HepG2 (cell line): Measurements from ENCODE around the gene SP1.

Experiments used
- FOXA1 ChIP-seq, 2 experiments: fragments of 450-650 bp in 1 of 2; sonication (generic) in 1 of 2; formaldehyde crosslinking in 1 of 2; IDR thresholded peaks; 2 replicates each; pipeline versions ENCODE4 v1.4.0 to v1.6.1; 2016 to 2020; ENCODE audit warnings: missing genetic modification reagents in 1 of 2
- NFE2L2 ChIP-seq: fragments of 150-350 bp; IDR thresholded peaks from 2 replicates; pipeline ENCODE4 v1.6.1; 2014; ENCODE audit warnings: low read length
- PBX3 ChIP-seq: sonication (generic); formaldehyde crosslinking; IDR thresholded peaks from 2 replicates; pipeline ENCODE4 v1.8.1; 2023; ENCODE audit warnings: missing genetic modification reagents, inconsistent platforms, borderline replicate concordance
- PHB2 ChIP-seq: fragments of 450-650 bp; IDR thresholded peaks from 2 replicates; pipeline ENCODE4 v1.6.1; 2018; ENCODE audit not compliant: partially characterized antibody
- PHF20 ChIP-seq: sonication (generic); formaldehyde crosslinking; IDR thresholded peaks from 2 replicates; pipeline ENCODE4 v1.5.0; 2020; ENCODE audit warnings: mild to moderate bottlenecking, missing genetic modification reagents
- SETDB1 ChIP-seq: sonication (generic); formaldehyde crosslinking; IDR thresholded peaks from 2 replicates; pipeline ENCODE4 v1.5.1; 2020; ENCODE audit warnings: missing genetic modification reagents, mild to moderate bottlenecking, borderline replicate concordance
- XRCC5 ChIP-seq: fragments of 200-400 bp; formaldehyde crosslinking; optimal IDR thresholded peaks from 2 replicates; pipeline ENCODE3; 2017; ENCODE audit warnings: mild to moderate bottlenecking, low read length
- ZBTB2 ChIP-seq: sonication (generic); formaldehyde crosslinking; IDR thresholded peaks from 2 replicates; pipeline ENCODE4 v1.8.0; 2022; ENCODE audit warnings: low read depth, missing genetic modification reagents

GRCh38 chr12:53343969-53344368 is 36.0 kb upstream of the SP1 start:
- TF ChIP-seq PHF20 (CRISPR knock-in tag) (no peak), PBX3 (no peak), FOXA1 (IDR thresholded peaks at IDR 0.05) (no peak), FOXA1 (CRISPR knock-in tag; IDR thresholded peaks at IDR 0.05) (no peak), SETDB1 (no peak), NFE2L2 (no peak), XRCC5 (no peak), PHB2 (no peak), ZBTB2 (CRISPR knock-in tag) (no peak)
